ENCODE data around the gene ABCD1.
"Not testable (repeated sequence)": the region's sequence is repeated elsewhere in the genome, so short reads cannot be mapped to it uniquely, and the experiment has no call there.

GRCh38 chrX:153683486-153683885 lies 41.2 kb upstream of the ABCD1 start:
- not testable (repeated sequence) for TF ChIP-seq CTCF (IDR thresholded peaks at IDR 0.05 in 4 of 5, conservative IDR thresholded peaks at IDR 0.05 in 1 of 5); POLR2A (IDR thresholded peaks at IDR 0.05)
